AG08395 (cell line): ENCODE data around the gene MCM8.

ENCODE experiments used
- DNase-seq: peaks from one replicate; pipeline ENCODE4 v3.0.0; 2012; ENCODE audit warnings: mixed read lengths, low spot score

Gene MCM8

GRCh38 chr20:5947276-5947675, 3.2 kb upstream of the MCM8 start:
- no peak for DNase-seq

- DNase-seq = no peak
Observed at GRCh38 chr20:5949943-5950270, 545 bp upstream of the MCM8 start.

GRCh38 chr20:5967469-5967868, 17.0 kb downstream of the MCM8 start:
- DNase-seq = no peak

- DNase-seq = no peak
Observed at GRCh38 chr20:5968462-5968861, 18.0 kb downstream of the MCM8 start.

- no peak for DNase-seq
Observed at GRCh38 chr20:5969348-5969935, 19.0 kb downstream of the MCM8 start.

GRCh38 chr20:5969940-5970339, 19.5 kb downstream of the MCM8 start:
- DNase-seq = no peak

GRCh38 chr20:5970381-5970780, 19.9 kb downstream of the MCM8 start:
- no peak for DNase-seq

GRCh38 chr20:5971203-5971602, 20.8 kb downstream of the MCM8 start:
- no peak for DNase-seq

- DNase-seq = no peak
Observed at GRCh38 chr20:5973172-5973571, 22.7 kb downstream of the MCM8 start.

GRCh38 chr20:5973971-5974370, 23.5 kb downstream of the MCM8 start:
- no peak for DNase-seq

GRCh38 chr20:5974531-5974930, 24.1 kb downstream of the MCM8 start:
- no peak for DNase-seq

- no peak for DNase-seq
Observed at GRCh38 chr20:5975778-5976177, 25.3 kb downstream of the MCM8 start.

GRCh38 chr20:5977223-5977622, 26.8 kb downstream of the MCM8 start:
- DNase-seq = no peak

GRCh38 chr20:5977975-5978374, 27.5 kb downstream of the MCM8 start:
- no peak for DNase-seq

GRCh38 chr20:5979801-5980200, 29.3 kb downstream of the MCM8 start:
- no peak for DNase-seq

GRCh38 chr20:5980720-5981538, 30.5 kb downstream of the MCM8 start:
- DNase-seq = no peak

GRCh38 chr20:5987383-5987782, 36.9 kb downstream of the MCM8 start:
- no peak for DNase-seq

- DNase-seq = no peak
Observed at GRCh38 chr20:5989539-5989938, 39.1 kb downstream of the MCM8 start.

GRCh38 chr20:5990946-5991345, 40.5 kb downstream of the MCM8 start:
- DNase-seq = no peak

- peak; percentile 8 for DNase-seq
Observed at GRCh38 chr20:5991623-5992441, 41.4 kb downstream of the MCM8 start.

GRCh38 chr20:5996765-5997164, 46.3 kb downstream of the MCM8 start:
- no peak for DNase-seq

GRCh38 chr20:5999783-6000182, 49.3 kb downstream of the MCM8 start:
- DNase-seq = no peak

- DNase-seq = no peak
Observed at GRCh38 chr20:6000871-6001270, 50.4 kb downstream of the MCM8 start.
